Colonic mucosa (tissue), 4 donors: Measurements from ENCODE around the gene SHLD2. TPM values are rescaled to one million over a fixed set of nuclear protein-coding genes. Genes with fewer than 3 reads are reported as not detected.
A peak's percentile ranks its signal among the peaks of the same experiment; 100 is the strongest.
"Not testable (repeated sequence)": the region's sequence is repeated elsewhere in the genome, so short reads cannot be mapped to it uniquely, and the experiment has no call there.

Experiments
- DNase-seq: peaks from one replicate; pipeline ENCODE4 v3.0.0-alpha.2; 2020
- H3K27ac ChIP-seq: fragments of 200-600 bp; one replicate; pipeline ENCODE4 v1.8.0; 2021
- H3K27me3 ChIP-seq: fragments of 200-600 bp; one replicate; pipeline ENCODE4 v1.8.0; 2021
- H3K36me3 ChIP-seq: fragments of 200-600 bp; one replicate; pipeline ENCODE4 v1.8.0; 2021
- H3K4me1 ChIP-seq: fragments of 200-600 bp; one replicate; pipeline ENCODE4 v1.8.0; 2021; ENCODE audit warnings: mild to moderate bottlenecking
- H3K4me3 ChIP-seq: fragments of 200-600 bp; one replicate; pipeline ENCODE4 v1.8.0; 2021
- H3K9ac ChIP-seq, 2 donors: one replicate each; pipeline ENCODE4 v1.7.0; 2013; ENCODE audit warnings: control low read depth in 2 of 2, low read depth in 2 of 2, low read length in 2 of 2
- H3K9me3 ChIP-seq: fragments of 200-600 bp; one replicate; pipeline ENCODE4 v1.8.0; 2021
- intact Hi-C: fragments of 100-400 bp; cut with DNase I; formaldehyde crosslinking; loops from one replicate; pipeline ENCODE4 v1.14.1; 2022
- total RNA-seq, 2 donors: library from RNA; stranded (reverse); fragmentation: NEBNext Ultra II Directional in 1 of 2; extraction: Animal tissue kit (Norgen Biotek cat#: 25700) in 1 of 2; gene quantifications; one replicate each; pipeline ENCODE4 v1.2.1, GENCODE V29; 2021
- donor health status: healthy.
- donor health status: DM: no; HTN: no; CAD: no.
- donor health status: DM: no; HTN: no; CAD: no.

The SHLD2 gene
- total RNA-seq, 2 donors from 2014 or later: 27.8 to 28.3 TPM

- intact Hi-C loops, H3K27me3 ChIP-seq, H3K9me3 ChIP-seq, H3K9ac ChIP-seq, H3K4me1 ChIP-seq, H3K4me3 ChIP-seq, H3K27ac ChIP-seq, H3K36me3 ChIP-seq, DNase-seq: not testable (repeated sequence)
Measured at GRCh38 chr10:87163414-87163813, 68.4 kb downstream of the SHLD2 start.

GRCh38 chr10:87169857-87170256 is 74.9 kb downstream of the SHLD2 start:
- DNase-seq, H3K27me3 ChIP-seq, H3K36me3 ChIP-seq, H3K9me3 ChIP-seq, H3K9ac ChIP-seq, H3K4me1 ChIP-seq, H3K27ac ChIP-seq, H3K4me3 ChIP-seq, intact Hi-C loops: not testable (repeated sequence)

DNA sequence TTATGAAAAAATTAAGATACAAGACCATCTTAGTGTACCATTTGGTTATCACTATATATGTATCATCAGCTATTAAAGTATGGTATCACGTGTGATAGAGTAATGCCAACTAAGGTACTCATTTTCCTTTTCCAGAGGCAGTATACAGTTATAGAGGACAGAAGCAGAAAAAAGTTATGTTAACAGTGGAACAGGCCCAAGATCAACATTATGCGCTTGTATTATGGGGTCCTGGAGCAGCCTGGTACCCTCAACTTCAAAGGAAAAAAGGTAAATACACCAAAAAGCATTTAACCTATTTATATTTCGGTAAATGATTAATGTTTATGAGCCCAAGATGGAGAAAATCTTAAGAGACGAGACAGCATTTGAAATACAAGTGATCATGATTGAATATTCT is 75.7 kb downstream of the SHLD2 start:
- intact Hi-C loops, H3K9ac ChIP-seq, H3K4me3 ChIP-seq, DNase-seq, H3K9me3 ChIP-seq, H3K36me3 ChIP-seq, H3K27ac ChIP-seq, H3K4me1 ChIP-seq, H3K27me3 ChIP-seq: not testable (repeated sequence)

DNA sequence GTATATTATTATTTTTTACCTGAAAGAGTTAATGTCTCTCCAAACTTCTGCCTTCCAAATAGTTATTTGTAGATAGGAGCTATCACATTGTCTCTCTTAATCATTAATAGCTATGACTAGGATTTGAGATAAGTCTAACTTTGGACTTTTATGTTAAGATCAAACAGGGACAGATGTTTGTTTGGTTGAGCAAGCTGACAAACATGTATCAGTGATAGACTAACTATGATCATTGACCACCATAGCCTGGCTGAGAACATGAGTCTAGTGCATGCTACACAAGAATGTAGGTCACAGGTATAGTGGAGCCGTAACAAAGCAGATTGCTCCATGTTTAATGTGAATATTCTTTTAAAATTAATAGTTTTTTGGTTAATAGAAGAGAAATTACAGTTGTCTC is 76.7 kb downstream of the SHLD2 start:
- intact Hi-C loops: not testable (repeated sequence)

GRCh38 chr10:87172178-87172577 is 77.2 kb downstream of the SHLD2 start:
- H3K36me3 ChIP-seq, H3K9ac ChIP-seq, H3K4me1 ChIP-seq, H3K4me3 ChIP-seq, H3K27ac ChIP-seq, H3K9me3 ChIP-seq, H3K27me3 ChIP-seq, intact Hi-C loops, DNase-seq: not testable (repeated sequence)

More for the DNA sequence above, 76.7 kb downstream of the SHLD2 start:
- not testable (repeated sequence) for H3K9ac ChIP-seq, H3K9me3 ChIP-seq, H3K27ac ChIP-seq, H3K4me1 ChIP-seq, H3K27me3 ChIP-seq, H3K4me3 ChIP-seq, H3K36me3 ChIP-seq, DNase-seq

DNA sequence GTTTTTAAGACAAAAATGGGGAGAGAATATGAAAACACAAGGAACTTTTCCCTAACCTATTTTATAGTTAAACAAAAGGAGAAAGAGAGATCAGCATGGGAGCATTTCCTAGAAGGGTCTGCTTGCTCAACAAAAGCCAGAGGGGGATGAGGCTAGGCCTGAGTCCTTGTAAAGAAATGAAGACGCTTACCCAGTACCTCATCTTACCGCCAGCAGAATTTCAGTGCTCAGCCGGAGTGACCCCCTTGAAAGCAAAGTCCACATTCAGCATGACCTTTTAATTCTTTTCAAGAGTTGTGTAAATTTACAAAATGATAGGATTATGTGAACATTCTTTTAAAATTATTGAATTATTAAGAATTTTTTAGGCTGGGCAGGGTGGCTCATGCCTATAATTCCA is 82.6 kb downstream of the SHLD2 start:
- H3K27ac ChIP-seq, H3K4me3 ChIP-seq, H3K9ac ChIP-seq, H3K36me3 ChIP-seq, intact Hi-C loops, H3K27me3 ChIP-seq, H3K9me3 ChIP-seq, H3K4me1 ChIP-seq, DNase-seq: not testable (repeated sequence)

DNA sequence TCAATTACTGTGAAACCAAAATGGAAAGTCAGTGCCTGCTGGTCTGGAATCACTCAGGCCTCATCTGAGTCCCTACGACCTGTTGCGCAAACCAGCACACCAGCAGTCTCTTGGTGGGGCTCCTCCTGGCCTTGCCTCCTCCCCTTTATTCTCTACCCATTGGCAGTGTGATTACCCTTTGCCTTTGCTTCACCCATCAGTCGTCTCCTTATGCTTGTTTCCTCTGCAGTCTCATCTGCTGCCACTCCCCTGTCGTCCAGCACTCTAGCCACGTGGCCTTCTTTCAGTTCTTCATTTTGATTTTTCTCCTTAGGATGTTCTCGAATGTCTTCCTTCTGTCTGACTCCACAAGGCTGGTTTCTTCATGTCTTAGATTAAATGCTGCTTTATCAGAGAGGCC is 89.4 kb downstream of the SHLD2 start:
- DNase-seq, H3K9me3 ChIP-seq, H3K27ac ChIP-seq, intact Hi-C loops, H3K27me3 ChIP-seq, H3K36me3 ChIP-seq, H3K4me3 ChIP-seq, H3K4me1 ChIP-seq, H3K9ac ChIP-seq: not testable (repeated sequence)

- H3K27me3 ChIP-seq, H3K36me3 ChIP-seq, H3K9me3 ChIP-seq, DNase-seq, H3K4me1 ChIP-seq, intact Hi-C loops, H3K4me3 ChIP-seq, H3K9ac ChIP-seq, H3K27ac ChIP-seq: not testable (repeated sequence)
Measured at GRCh38 chr10:87186016-87186415, 91.0 kb downstream of the SHLD2 start.

GRCh38 chr10:87187573-87187972 is 92.6 kb downstream of the SHLD2 start:
- H3K4me3 ChIP-seq, H3K36me3 ChIP-seq, H3K4me1 ChIP-seq, intact Hi-C loops, H3K27me3 ChIP-seq, H3K27ac ChIP-seq, H3K9ac ChIP-seq, H3K9me3 ChIP-seq, DNase-seq: not testable (repeated sequence)

- H3K4me1 ChIP-seq, H3K9me3 ChIP-seq, DNase-seq, H3K36me3 ChIP-seq, H3K27ac ChIP-seq, H3K9ac ChIP-seq, intact Hi-C loops, H3K27me3 ChIP-seq, H3K4me3 ChIP-seq: not testable (repeated sequence)
Measured at GRCh38 chr10:87191841-87192240, 96.8 kb downstream of the SHLD2 start.

DNA sequence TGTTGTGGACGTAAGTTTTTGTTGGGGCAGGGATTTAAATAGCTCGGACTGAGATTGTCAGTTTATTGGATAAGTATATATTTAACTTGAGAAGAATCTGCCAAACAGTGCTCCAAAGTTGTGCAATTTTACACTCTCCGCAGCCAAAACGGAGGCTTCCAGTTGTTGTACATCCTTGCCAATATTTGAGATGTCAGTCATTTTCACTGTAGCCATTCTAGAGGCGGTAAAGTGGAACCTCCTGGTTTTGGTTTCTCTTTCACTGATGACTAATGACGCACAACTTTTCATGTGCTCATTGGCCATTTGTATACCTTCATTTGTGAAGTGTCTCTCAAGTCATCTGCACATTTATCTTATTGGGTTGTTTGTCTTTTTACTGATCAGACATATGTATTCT is 105.9 kb downstream of the SHLD2 start:
- H3K27me3 ChIP-seq, H3K9ac ChIP-seq, H3K4me1 ChIP-seq, H3K9me3 ChIP-seq, H3K36me3 ChIP-seq, intact Hi-C loops, H3K27ac ChIP-seq, H3K4me3 ChIP-seq: not testable (repeated sequence)
- peak; percentile 33 for DNase-seq

DNA sequence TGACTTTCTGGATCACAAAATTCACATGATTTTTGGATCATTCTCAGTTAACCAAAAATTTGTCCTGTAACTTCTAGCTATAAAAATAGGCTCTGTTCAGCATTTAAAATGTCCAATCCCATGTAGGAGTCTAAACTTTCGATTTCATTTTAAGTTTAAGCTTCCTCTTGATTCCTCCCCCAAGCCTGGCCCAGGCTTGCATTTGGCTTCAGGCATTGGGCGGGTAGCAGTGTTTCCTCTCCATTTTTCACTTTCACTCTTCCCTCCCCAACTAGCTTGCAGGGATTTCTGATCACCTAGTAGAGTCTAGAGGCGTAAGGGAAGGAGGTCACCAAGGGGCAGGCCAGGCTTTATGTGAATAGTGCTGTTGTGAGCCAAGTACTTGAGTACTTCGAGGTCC is 109.8 kb downstream of the SHLD2 start:
- H3K27ac ChIP-seq, H3K9ac ChIP-seq, DNase-seq, H3K27me3 ChIP-seq, H3K36me3 ChIP-seq, H3K4me1 ChIP-seq, H3K9me3 ChIP-seq, H3K4me3 ChIP-seq, intact Hi-C loops: not testable (repeated sequence)

GRCh38 chr10:87206922-87207321 is 111.9 kb downstream of the SHLD2 start:
- H3K4me1 ChIP-seq, H3K9me3 ChIP-seq, H3K4me3 ChIP-seq, H3K9ac ChIP-seq, intact Hi-C loops, H3K27me3 ChIP-seq, H3K36me3 ChIP-seq, H3K27ac ChIP-seq, DNase-seq: not testable (repeated sequence)

DNA sequence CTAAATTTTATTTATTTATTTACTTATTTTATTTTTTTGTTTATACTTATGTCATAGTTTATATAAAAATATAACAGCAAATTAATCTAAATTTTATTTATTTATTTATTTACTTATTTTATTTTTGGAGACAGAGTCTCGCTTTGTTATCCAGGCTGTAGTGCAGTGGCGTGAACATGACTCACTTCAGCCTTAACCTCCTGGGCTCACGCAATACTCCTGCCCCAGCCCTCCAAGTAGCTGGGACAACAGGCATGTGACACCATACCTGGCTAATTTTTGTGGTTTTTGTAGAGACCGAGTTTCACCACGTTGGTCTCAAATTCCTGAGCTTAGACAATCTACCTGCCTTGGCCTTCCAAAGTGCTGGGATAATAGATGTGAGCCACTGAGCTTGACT is 115.3 kb downstream of the SHLD2 start:
- intact Hi-C loops, H3K9ac ChIP-seq, DNase-seq, H3K36me3 ChIP-seq, H3K27me3 ChIP-seq, H3K9me3 ChIP-seq, H3K27ac ChIP-seq, H3K4me1 ChIP-seq, H3K4me3 ChIP-seq: not testable (repeated sequence)

GRCh38 chr10:87211848-87212247 is 116.8 kb downstream of the SHLD2 start:
- H3K9me3 ChIP-seq, H3K27ac ChIP-seq, H3K27me3 ChIP-seq, intact Hi-C loops, H3K4me1 ChIP-seq, DNase-seq, H3K9ac ChIP-seq, H3K4me3 ChIP-seq, H3K36me3 ChIP-seq: not testable (repeated sequence)
